K562 (cell line): Measurements from ENCODE around the gene IFNA6. TPM values are rescaled to one million over a fixed set of nuclear protein-coding genes. Genes with fewer than 3 reads are reported as not detected.

Source experiments
- ATAC-seq: fragments of 200-7000 bp; cut with Tn5 transposase; 3 replicates; pipeline ENCODE4 v1.9.1; 2020; ENCODE audit warnings: moderate library complexity
- BruUV-seq: library from RNA; stranded (reverse); fragments of 400-500 nt; replicated peaks from 2 replicates; lab custom pipeline; 2021; lab: Mats Ljungman, UMichigan
- CTCF ChIA-PET: fragments of 300-600 bp; formaldehyde crosslinking; extraction: SDS; loops from one replicate; lab custom pipeline; 2021; ENCODE audit warnings: low intra/inter-chr PET ratio; lab: Yijun Ruan, JAX
- POLR2A ChIA-PET: fragments of 300-600, 350-650 bp; sonication (Branson Sonifier 250); formaldehyde crosslinking; extraction: SDS; loops from one replicate; lab custom pipeline; 2021; ENCODE audit warnings: antibody characterized with exemption, inconsistent platforms; lab: Yijun Ruan, JAX
- DNase-seq, 4 experiments: peaks; one replicate each; pipeline versions ENCODE4 v3.0.0 to v3.0.0-alpha.2; 2011 to 2018; ENCODE audit warnings: low spot score in 3 of 4, mixed read lengths in 3 of 4; ENCODE audit errors: extremely low read depth in 1 of 4
- FAIRE-seq: peaks from 2 replicates; lab custom pipeline; 2011; peaks lifted over from hg19 to GRCh38; lab: Jason Lieb, UNC
- H2AFZ ChIP-seq: 2 replicates; pipeline ENCODE4 v1.6.0; 2011; ENCODE audit warnings: low read depth, low read length, control low read depth, inconsistent platforms
- H3K27ac ChIP-seq: fragments of 200-600 bp; 3 replicates; pipeline ENCODE4 v1.8.0; 2011; ENCODE audit warnings: low read depth, mild to moderate bottlenecking, control low read depth, inconsistent platforms, low read length, moderate library complexity, mixed read lengths; ENCODE audit errors: extremely low read depth
- H3K27me3 ChIP-seq, 2 experiments: fragments of 300-600 bp in 1 of 2; 2 replicates in 1 of 2; 3 replicates in 1 of 2; pipeline versions ENCODE4 v1.6.0 to v1.8.0; 2011; ENCODE audit warnings: inconsistent platforms in 2 of 2, low read length in 2 of 2, mild to moderate bottlenecking in 1 of 2, mixed read lengths in 1 of 2, moderate library complexity in 1 of 2; ENCODE audit not compliant: control insufficient read depth in 2 of 2, insufficient read depth in 2 of 2
- H3K36me3 ChIP-seq: fragments of 300-600 bp; 3 replicates; pipeline ENCODE4 v1.8.0; 2011; ENCODE audit warnings: mild to moderate bottlenecking, low read length, inconsistent platforms; ENCODE audit not compliant: control insufficient read depth, insufficient read depth
- H3K4me1 ChIP-seq, 2 experiments: fragments of 200-600 bp in 1 of 2; replicated peaks in 1 of 2; 2 replicates in 1 of 2; 3 replicates in 1 of 2; pipeline versions ENCODE4 v1.5.1 to v1.8.0; 2011; ENCODE audit warnings: inconsistent platforms in 2 of 2, low read length in 2 of 2, mild to moderate bottlenecking in 1 of 2, mixed read lengths in 1 of 2, moderate library complexity in 1 of 2; ENCODE audit not compliant: control insufficient read depth in 2 of 2, insufficient read depth in 2 of 2
- H3K4me2 ChIP-seq: 2 replicates; pipeline ENCODE4 v1.6.1; 2011; ENCODE audit warnings: low read length, control low read depth, inconsistent platforms, mixed read lengths; ENCODE audit not compliant: insufficient read depth
- H3K4me3 ChIP-seq: fragments of 200-600 bp; sonication (generic), shearing (Covaris generic); 2 replicates; pipeline ENCODE4 v1.5.1; 2016; ENCODE audit warnings: control low read depth, inconsistent platforms
- H3K79me2 ChIP-seq: fragments of 200-600 bp; 3 replicates; pipeline ENCODE4 v1.8.0; 2011; ENCODE audit warnings: low read length, inconsistent platforms; ENCODE audit not compliant: control insufficient read depth, insufficient read depth
- H3K9ac ChIP-seq, 2 experiments: 2 replicates each; pipeline versions ENCODE4 v1.6.0 to v1.6.1; 2011; ENCODE audit warnings: low read depth in 2 of 2, low read length in 2 of 2, control low read depth in 1 of 2, inconsistent platforms in 1 of 2, mild to moderate bottlenecking in 1 of 2, mixed read lengths in 1 of 2; ENCODE audit not compliant: insufficient read depth in 1 of 2
- H3K9me1 ChIP-seq: one replicate; pipeline ENCODE4 v1.6.0; 2011; ENCODE audit warnings: inconsistent platforms, mild to moderate bottlenecking, low read length, moderate library complexity; ENCODE audit not compliant: control insufficient read depth, insufficient read depth
- H3K9me3 ChIP-seq: replicated peaks from 2 replicates; pipeline ENCODE4 v1.5.1; 2011; ENCODE audit warnings: low read depth, low read length, inconsistent platforms; ENCODE audit not compliant: control insufficient read depth, insufficient read depth
- H4K20me1 ChIP-seq: replicated peaks from 2 replicates; pipeline ENCODE4 v1.6.1; 2011; ENCODE audit warnings: low read length, inconsistent platforms, mixed read lengths; ENCODE audit not compliant: control insufficient read depth, insufficient read depth
- BHLHE40 ChIP-seq: IDR thresholded peaks from 2 replicates; pipeline ENCODE4 v1.6.1; 2011; ENCODE audit warnings: low read length, improper control_type of control experiment
- DNMT1 ChIP-seq: fragments of 450-650 bp; IDR thresholded peaks from 2 replicates; pipeline ENCODE4 v1.6.1; 2016; ENCODE audit warnings: antibody characterized with exemption, mild to moderate bottlenecking
- EP300 ChIP-seq: IDR thresholded peaks from 2 replicates; pipeline ENCODE4 v1.6.1; 2012; ENCODE audit warnings: low read length, improper control_type of control experiment
- LEF1 ChIP-seq: fragments of 450-650 bp; IDR thresholded peaks from 2 replicates; pipeline ENCODE4 v1.6.1; 2016; ENCODE audit warnings: mild to moderate bottlenecking
- NR1H2 ChIP-seq: sonication (generic); formaldehyde crosslinking; IDR thresholded peaks from 2 replicates; pipeline ENCODE4 v1.4.0; 2020; ENCODE audit warnings: mild to moderate bottlenecking, missing genetic modification reagents
- ZNF274 ChIP-seq: IDR thresholded peaks from 2 replicates; pipeline ENCODE4 v1.6.1; 2011; ENCODE audit warnings: low read depth, mild to moderate bottlenecking, low read length, moderate library complexity, borderline replicate concordance
- WGBS: fragments of 100-300 bp; shearing (Covaris generic); methylation state at CpG from one replicate; pipeline ENCODE4 v1.1.6; 2016; ENCODE audit warnings: low coverage, mixed read lengths; ENCODE audit not compliant: insufficient coverage; ENCODE audit errors: missing lambda C conversion rate; 5-methylcytosine and 5-hydroxymethylcytosine counted together
- in situ Hi-C: fragments of 300-500 bp; cut with MboI; formaldehyde crosslinking; loops from 4 replicates; pipeline ENCODE4 v1.15.0; 2018; ENCODE audit warnings: inconsistent platforms, mixed read lengths
- intact Hi-C: fragments of 100-400 bp; cut with micrococcal nuclease; formaldehyde crosslinking; loops from 2 replicates; pipeline ENCODE4 v1.14.2; 2022
- polyA plus RNA-seq, 8 experiments: library from polyadenylated mRNA; depleted of rRNA in 4 of 8; stranded (reverse) in 5 of 8; unstranded in 3 of 8; fragments of >200 nt; fragmentation: Nextera tagmentation in 2 of 8; fragmentation: Illumina TruSeq in 1 of 8; extraction: Ambion mirVana in 2 of 8; extraction: Trizol in 1 of 8; gene quantifications; 2 replicates each; pipeline versions ENCODE4 v1.2.1 to v1.2.3, GENCODE V29; 2011 to 2014; ENCODE audit warnings: inconsistent platforms in 1 of 8, missing spikeins in 1 of 8
- total RNA-seq, 7 experiments: library from RNA; depleted of rRNA in 6 of 7; stranded (reverse); fragments of >200 nt in 6 of 7; fragmentation: Illumina TruSeq in 2 of 7; extraction: Trizol in 2 of 7; gene quantifications; 2 replicates each; pipeline versions ENCODE4 v1.2.1 to v1.2.3, GENCODE V29; 2011 to 2021; ENCODE audit warnings: low replicate concordance in 1 of 7
- TF ChIP-seq, protein P1 (sequence below): fragments of 450-650 bp; formaldehyde crosslinking; IDR thresholded peaks from 2 replicates; pipeline ENCODE4 v1.4.0; 2020; ENCODE audit warnings: mild to moderate bottlenecking, moderate library complexity
- TF ChIP-seq, protein P2 (sequence below): IDR thresholded peaks from 2 replicates; pipeline ENCODE4 v1.6.1; 2012; ENCODE audit warnings: low read depth, low read length, improper control_type of control experiment, borderline replicate concordance
- TF ChIP-seq, protein P3 (sequence below): fragments of 450-650 bp; formaldehyde crosslinking; IDR thresholded peaks from 2 replicates; pipeline ENCODE4 v1.4.0; 2020; ENCODE audit warnings: mild to moderate bottlenecking, mixed read lengths
- TF ChIP-seq, protein P4 (sequence below), 2 experiments: fragments of 450-650 bp in 1 of 2; sonication (generic) in 1 of 2; formaldehyde crosslinking in 1 of 2; IDR thresholded peaks in 1 of 2; conservative IDR thresholded peaks in 1 of 2; 2 replicates each; pipeline versions ENCODE4 v1.6.1 to v1.8.1; 2016 to 2023; ENCODE audit warnings: mild to moderate bottlenecking in 2 of 2, moderate library complexity in 2 of 2, inconsistent platforms in 1 of 2, missing genetic modification reagents in 1 of 2
- TF ChIP-seq, protein P5 (sequence below): fragments of 450-650 bp; IDR thresholded peaks from 2 replicates; pipeline ENCODE4 v1.6.1; 2016; ENCODE audit warnings: borderline replicate concordance

Gene IFNA6
- total and polyA plus RNA-seq, 9 of the 15 experiments (the other 6 are each of a cell fraction or from before 2014, with no cell fraction given): not detected

DNA sequence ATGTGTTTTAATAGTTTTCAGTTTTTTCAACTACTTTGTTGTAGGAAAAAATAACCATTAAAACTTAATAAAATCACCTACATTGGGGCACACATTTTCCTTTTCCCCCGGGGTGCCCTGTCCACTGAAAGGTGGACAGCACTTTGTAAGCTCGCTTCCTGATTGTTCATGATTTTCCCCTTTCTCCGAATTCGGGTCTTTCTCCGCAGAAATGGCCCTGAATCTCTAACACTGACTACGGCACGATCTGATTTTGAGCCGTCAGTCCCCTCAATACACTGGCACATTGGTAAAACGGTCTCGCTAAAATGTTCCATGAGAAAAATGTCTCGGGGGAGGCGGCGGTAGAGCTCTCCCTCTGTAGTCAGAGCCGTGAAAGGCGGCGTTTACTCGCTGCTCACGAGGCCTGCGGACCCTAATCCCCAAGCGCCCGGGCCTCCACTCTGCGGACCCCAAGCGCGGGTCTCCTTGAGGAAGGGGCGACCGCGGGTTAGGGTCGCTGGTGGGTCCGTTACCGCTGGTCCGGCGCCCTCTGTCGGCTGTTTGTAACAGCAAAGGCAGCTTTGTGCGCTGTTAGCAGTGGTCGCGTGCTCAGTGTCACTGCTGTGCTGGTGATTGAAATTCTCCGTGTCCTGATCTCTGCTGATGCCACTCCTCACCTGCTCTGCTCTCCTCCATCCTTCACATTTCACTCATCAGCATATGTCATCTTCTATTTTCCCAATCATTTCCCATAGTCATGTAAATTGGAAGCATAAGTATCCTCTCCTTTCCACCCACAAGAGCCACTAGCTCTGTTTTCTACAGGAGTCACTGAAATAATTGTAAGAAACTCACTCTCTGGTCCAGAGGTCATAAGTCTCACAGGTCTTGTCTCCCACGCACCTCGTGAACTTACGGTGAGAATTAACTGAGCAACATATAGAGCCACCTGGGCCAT, 45.4 kb upstream of the IFNA6 start:
- intact Hi-C loops: no loop called here
- H3K9me1 ChIP-seq: no peaks in the 10 kb centered on the region
- H3K4me3 ChIP-seq: no peak overlapping the region
- H3K36me3 ChIP-seq: no peaks in the 10 kb centered on the region
- no peak for DNase-seq
- no peaks in the 10 kb centered on the region for H3K9me3 ChIP-seq
- no peak overlapping the region for H3K9ac ChIP-seq
- WGBS: no CpG with 5 or more reads among the region's 40 CpGs
- ChIA-PET CTCF (no interaction called here), POLR2A (no interaction called here)
- no peaks in the 10 kb centered on the region for H4K20me1 ChIP-seq
- no peak overlapping the region for H3K4me2 ChIP-seq
- ATAC-seq: no peak
- no peak overlapping the region for H3K27ac ChIP-seq
- no TSS peak for BruUV-seq
- H2AFZ ChIP-seq: no peak overlapping the region
- no peaks in the 10 kb centered on the region for H3K79me2 ChIP-seq
- no peaks in the 10 kb centered on the region for H3K27me3 ChIP-seq
- in situ Hi-C loops: no loop called here
- no peaks in the 10 kb centered on the region for H3K4me1 ChIP-seq
- FAIRE-seq: no peak
- TF ChIP-seq, protein P1, sequence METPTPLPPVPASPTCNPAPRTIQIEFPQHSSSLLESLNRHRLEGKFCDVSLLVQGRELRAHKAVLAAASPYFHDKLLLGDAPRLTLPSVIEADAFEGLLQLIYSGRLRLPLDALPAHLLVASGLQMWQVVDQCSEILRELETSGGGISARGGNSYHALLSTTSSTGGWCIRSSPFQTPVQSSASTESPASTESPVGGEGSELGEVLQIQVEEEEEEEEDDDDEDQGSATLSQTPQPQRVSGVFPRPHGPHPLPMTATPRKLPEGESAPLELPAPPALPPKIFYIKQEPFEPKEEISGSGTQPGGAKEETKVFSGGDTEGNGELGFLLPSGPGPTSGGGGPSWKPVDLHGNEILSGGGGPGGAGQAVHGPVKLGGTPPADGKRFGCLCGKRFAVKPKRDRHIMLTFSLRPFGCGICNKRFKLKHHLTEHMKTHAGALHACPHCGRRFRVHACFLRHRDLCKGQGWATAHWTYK: no peak
- no peak for TF ChIP-seq EP300
- TF ChIP-seq, protein P2, sequence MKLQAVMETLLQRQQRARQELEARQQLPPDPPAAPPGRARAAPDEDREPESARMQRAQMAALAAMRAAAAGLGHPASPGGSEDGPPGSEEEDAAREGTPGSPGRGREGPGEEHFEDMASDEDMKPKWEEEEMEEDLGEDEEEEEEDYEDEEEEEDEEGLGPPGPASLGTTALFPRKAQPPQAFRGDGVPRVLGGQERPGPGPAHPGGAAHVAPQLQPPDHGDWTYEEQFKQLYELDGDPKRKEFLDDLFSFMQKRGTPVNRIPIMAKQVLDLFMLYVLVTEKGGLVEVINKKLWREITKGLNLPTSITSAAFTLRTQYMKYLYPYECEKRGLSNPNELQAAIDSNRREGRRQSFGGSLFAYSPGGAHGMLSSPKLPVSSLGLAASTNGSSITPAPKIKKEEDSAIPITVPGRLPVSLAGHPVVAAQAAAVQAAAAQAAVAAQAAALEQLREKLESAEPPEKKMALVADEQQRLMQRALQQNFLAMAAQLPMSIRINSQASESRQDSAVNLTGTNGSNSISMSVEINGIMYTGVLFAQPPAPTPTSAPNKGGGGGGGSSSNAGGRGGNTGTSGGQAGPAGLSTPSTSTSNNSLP: no peak
- TF ChIP-seq, protein P3, sequence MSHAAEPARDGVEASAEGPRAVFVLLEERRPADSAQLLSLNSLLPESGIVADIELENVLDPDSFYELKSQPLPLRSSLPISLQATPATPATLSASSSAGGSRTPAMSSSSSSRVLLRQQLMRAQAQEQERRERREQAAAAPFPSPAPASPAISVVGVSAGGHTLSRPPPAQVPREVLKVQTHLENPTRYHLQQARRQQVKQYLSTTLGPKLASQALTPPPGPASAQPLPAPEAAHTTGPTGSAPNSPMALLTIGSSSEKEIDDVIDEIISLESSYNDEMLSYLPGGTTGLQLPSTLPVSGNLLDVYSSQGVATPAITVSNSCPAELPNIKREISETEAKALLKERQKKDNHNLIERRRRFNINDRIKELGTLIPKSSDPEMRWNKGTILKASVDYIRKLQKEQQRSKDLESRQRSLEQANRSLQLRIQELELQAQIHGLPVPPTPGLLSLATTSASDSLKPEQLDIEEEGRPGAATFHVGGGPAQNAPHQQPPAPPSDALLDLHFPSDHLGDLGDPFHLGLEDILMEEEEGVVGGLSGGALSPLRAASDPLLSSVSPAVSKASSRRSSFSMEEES (CRISPR knock-in tag): no peak
- TF ChIP-seq, protein P4, sequence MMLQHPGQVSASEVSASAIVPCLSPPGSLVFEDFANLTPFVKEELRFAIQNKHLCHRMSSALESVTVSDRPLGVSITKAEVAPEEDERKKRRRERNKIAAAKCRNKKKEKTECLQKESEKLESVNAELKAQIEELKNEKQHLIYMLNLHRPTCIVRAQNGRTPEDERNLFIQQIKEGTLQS (IDR thresholded peaks at IDR 0.05): no peak
- TF ChIP-seq, protein P4 (CRISPR knock-in tag; conservative IDR thresholded peaks at IDR 0.05): no peak
- TF ChIP-seq, protein P5, sequence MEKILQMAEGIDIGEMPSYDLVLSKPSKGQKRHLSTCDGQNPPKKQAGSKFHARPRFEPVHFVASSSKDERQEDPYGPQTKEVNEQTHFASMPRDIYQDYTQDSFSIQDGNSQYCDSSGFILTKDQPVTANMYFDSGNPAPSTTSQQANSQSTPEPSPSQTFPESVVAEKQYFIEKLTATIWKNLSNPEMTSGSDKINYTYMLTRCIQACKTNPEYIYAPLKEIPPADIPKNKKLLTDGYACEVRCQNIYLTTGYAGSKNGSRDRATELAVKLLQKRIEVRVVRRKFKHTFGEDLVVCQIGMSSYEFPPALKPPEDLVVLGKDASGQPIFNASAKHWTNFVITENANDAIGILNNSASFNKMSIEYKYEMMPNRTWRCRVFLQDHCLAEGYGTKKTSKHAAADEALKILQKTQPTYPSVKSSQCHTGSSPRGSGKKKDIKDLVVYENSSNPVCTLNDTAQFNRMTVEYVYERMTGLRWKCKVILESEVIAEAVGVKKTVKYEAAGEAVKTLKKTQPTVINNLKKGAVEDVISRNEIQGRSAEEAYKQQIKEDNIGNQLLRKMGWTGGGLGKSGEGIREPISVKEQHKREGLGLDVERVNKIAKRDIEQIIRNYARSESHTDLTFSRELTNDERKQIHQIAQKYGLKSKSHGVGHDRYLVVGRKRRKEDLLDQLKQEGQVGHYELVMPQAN: no peak
- no peak for TF ChIP-seq NR1H2 (CRISPR knock-in tag)
- no peak for TF ChIP-seq ZNF274
- no peak for TF ChIP-seq DNMT1
- TF ChIP-seq LEF1: no peak
- TF ChIP-seq BHLHE40: no peak
